ENCODE data around the gene SAP30BP.

GRCh38 chr17:75624714-75625345, 42.3 kb upstream of the SAP30BP start:
- no peak for TF ChIP-seq EZH2 (IDR thresholded peaks at IDR 0.05)
- no peak for TF ChIP-seq POLR2AphosphoS5 (IDR thresholded peaks at IDR 0.05; ENCODE audit: borderline replicate concordance, low read depth, low read length)
- TF ChIP-seq FOXP2 (optimal IDR thresholded peaks at IDR 0.05; ENCODE audit: control extremely low read depth, extremely low read length, insufficient read depth): no peak

Data from SK-N-MC (cell line).